Choroid plexus epithelial cell (primary cell): Measurements from ENCODE around the gene KIF16B.

ENCODE experiments used
- DNase-seq: peaks from one replicate; pipeline ENCODE4 v3.0.0-alpha.2; 2010; ENCODE audit warnings: low read depth
- H3K4me3 ChIP-seq: 2 replicates; pipeline ENCODE4 v1.5.1; 2011; ENCODE audit warnings: low read depth, mild to moderate bottlenecking, control low read depth, low read length, moderate library complexity
- CTCF ChIP-seq: conservative IDR thresholded peaks from 2 replicates; pipeline ENCODE4 v1.5.1; 2011; ENCODE audit warnings: low read depth, mild to moderate bottlenecking, control low read depth, inconsistent platforms, low read length, moderate library complexity

The KIF16B gene

GRCh38 chr20:16474363-16474762 is 98.9 kb downstream of the KIF16B start:
- no peak for TF ChIP-seq CTCF
- DNase-seq = peak; percentile 28

GRCh38 chr20:16472045-16472872 is 101.0 kb downstream of the KIF16B start:
- TF ChIP-seq CTCF = no peak
- DNase-seq = peak; percentile 58
- H3K4me3 ChIP-seq = no peak overlapping the region

More at GRCh38 chr20:16474363-16474762, 98.9 kb downstream of the KIF16B start:
- no peak overlapping the region for H3K4me3 ChIP-seq

GRCh38 chr20:16469395-16469905 is 103.8 kb downstream of the KIF16B start:
- H3K4me3 ChIP-seq = no peak overlapping the region
- DNase-seq = no peak
- TF ChIP-seq CTCF = no peak

- no peak overlapping the region for H3K4me3 ChIP-seq
- TF ChIP-seq CTCF = no peak
- no peak for DNase-seq
Measured at GRCh38 chr20:16462711-16463110, 110.5 kb downstream of the KIF16B start.

- DNase-seq = peak; percentile 87
- no peak overlapping the region for H3K4me3 ChIP-seq
- TF ChIP-seq CTCF = no peak
Measured at GRCh38 chr20:16459019-16459700, 114.1 kb downstream of the KIF16B start.

- TF ChIP-seq CTCF = no peak
- no peak overlapping the region for H3K4me3 ChIP-seq
- no peak for DNase-seq
Measured at GRCh38 chr20:16457514-16457913, 115.7 kb downstream of the KIF16B start.
